ENCODE measurements around the gene LPGAT1.

- TF ChIP-seq, protein P1, sequence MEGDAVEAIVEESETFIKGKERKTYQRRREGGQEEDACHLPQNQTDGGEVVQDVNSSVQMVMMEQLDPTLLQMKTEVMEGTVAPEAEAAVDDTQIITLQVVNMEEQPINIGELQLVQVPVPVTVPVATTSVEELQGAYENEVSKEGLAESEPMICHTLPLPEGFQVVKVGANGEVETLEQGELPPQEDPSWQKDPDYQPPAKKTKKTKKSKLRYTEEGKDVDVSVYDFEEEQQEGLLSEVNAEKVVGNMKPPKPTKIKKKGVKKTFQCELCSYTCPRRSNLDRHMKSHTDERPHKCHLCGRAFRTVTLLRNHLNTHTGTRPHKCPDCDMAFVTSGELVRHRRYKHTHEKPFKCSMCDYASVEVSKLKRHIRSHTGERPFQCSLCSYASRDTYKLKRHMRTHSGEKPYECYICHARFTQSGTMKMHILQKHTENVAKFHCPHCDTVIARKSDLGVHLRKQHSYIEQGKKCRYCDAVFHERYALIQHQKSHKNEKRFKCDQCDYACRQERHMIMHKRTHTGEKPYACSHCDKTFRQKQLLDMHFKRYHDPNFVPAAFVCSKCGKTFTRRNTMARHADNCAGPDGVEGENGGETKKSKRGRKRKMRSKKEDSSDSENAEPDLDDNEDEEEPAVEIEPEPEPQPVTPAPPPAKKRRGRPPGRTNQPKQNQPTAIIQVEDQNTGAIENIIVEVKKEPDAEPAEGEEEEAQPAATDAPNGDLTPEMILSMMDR (IDR thresholded peaks at IDR 0.05), result no peak
- TF ChIP-seq POLR2A (IDR thresholded peaks at IDR 0.05), result no peak
These were observed 92.4 kb downstream of the LPGAT1 start for GRCh38 chr1:211738096-211738690.

Measured in body of pancreas (tissue), 4 donors.